G401.6 (cell line): ENCODE results near the gene EIF2B2.
A peak's percentile ranks its signal among the peaks of the same experiment; 100 is the strongest.

Source experiments
- FAIRE-seq: peaks from 2 replicates; lab custom pipeline; 2012; peaks lifted over from hg19 to GRCh38; lab: Jason Lieb, UNC

The EIF2B2 gene

GRCh38 chr14:75002392-75003249 lies at the start of gene EIF2B2:
TSS of gene EIF2B2 (plus strand) at chr14:75002921. CDS start at chr14:75002991, 70 bp downstream.
- peak; percentile 97 for FAIRE-seq

GRCh38 chr14:74953686-74954085 lies 49.0 kb upstream of the EIF2B2 start:
- no peak for FAIRE-seq

- FAIRE-seq = no peak
Observed at GRCh38 chr14:74954232-74954946, 48.3 kb upstream of the EIF2B2 start.

GRCh38 chr14:74954947-74955228 lies 47.8 kb upstream of the EIF2B2 start:
- FAIRE-seq = no peak

GRCh38 chr14:74955229-74956026 lies 47.3 kb upstream of the EIF2B2 start, which contains the start of gene PGF:
TSS of gene PGF (minus strand) at chr14:74955597. CDS start at chr14:74955242, 355 bp downstream.
- FAIRE-seq = no peak

GRCh38 chr14:74956027-74956279 lies 46.8 kb upstream of the EIF2B2 start:
- no peak for FAIRE-seq

GRCh38 chr14:74956280-74957072 lies 46.2 kb upstream of the EIF2B2 start:
- no peak for FAIRE-seq

GRCh38 chr14:74959596-74960180 lies 43.0 kb upstream of the EIF2B2 start:
- no peak for FAIRE-seq

- FAIRE-seq = no peak
Observed at GRCh38 chr14:74960736-74961135, 42.0 kb upstream of the EIF2B2 start.

GRCh38 chr14:74961238-74961911 lies 41.3 kb upstream of the EIF2B2 start:
- FAIRE-seq = no peak

- no peak for FAIRE-seq
Observed at GRCh38 chr14:74962046-74962445, 40.7 kb upstream of the EIF2B2 start.

- FAIRE-seq = no peak
Observed at GRCh38 chr14:74962493-74962892, 40.2 kb upstream of the EIF2B2 start.

- no peak for FAIRE-seq
Observed at GRCh38 chr14:74963178-74963704, 39.5 kb upstream of the EIF2B2 start.

GRCh38 chr14:74963705-74964271 lies 38.9 kb upstream of the EIF2B2 start:
- no peak for FAIRE-seq

- FAIRE-seq = no peak
Observed at GRCh38 chr14:74964787-74965485, 37.8 kb upstream of the EIF2B2 start.

- no peak for FAIRE-seq
Observed at GRCh38 chr14:74965486-74966153, 37.1 kb upstream of the EIF2B2 start.

- FAIRE-seq = no peak
Observed at GRCh38 chr14:74968811-74969210, 33.9 kb upstream of the EIF2B2 start.

- FAIRE-seq = no peak
Observed at GRCh38 chr14:74973003-74973653, 29.6 kb upstream of the EIF2B2 start.

GRCh38 chr14:74973905-74974363 lies 28.8 kb upstream of the EIF2B2 start:
- FAIRE-seq = no peak
